ENCODE measurements around the gene SLC16A8. TPM values are rescaled to one million over a fixed set of nuclear protein-coding genes. Genes with fewer than 3 reads are reported as not detected.
A peak's percentile ranks its signal among the peaks of the same experiment; 100 is the strongest.
"Not testable (repeated sequence)": the region's sequence is repeated elsewhere in the genome, so short reads cannot be mapped to it uniquely, and the experiment has no call there.

Gene SLC16A8
- total RNA-seq, 3 donors from 2014 or later (not counting 1 experiment from before 2014, with no cell fraction given), result 1.0 TPM; not detected in 2

DNA sequence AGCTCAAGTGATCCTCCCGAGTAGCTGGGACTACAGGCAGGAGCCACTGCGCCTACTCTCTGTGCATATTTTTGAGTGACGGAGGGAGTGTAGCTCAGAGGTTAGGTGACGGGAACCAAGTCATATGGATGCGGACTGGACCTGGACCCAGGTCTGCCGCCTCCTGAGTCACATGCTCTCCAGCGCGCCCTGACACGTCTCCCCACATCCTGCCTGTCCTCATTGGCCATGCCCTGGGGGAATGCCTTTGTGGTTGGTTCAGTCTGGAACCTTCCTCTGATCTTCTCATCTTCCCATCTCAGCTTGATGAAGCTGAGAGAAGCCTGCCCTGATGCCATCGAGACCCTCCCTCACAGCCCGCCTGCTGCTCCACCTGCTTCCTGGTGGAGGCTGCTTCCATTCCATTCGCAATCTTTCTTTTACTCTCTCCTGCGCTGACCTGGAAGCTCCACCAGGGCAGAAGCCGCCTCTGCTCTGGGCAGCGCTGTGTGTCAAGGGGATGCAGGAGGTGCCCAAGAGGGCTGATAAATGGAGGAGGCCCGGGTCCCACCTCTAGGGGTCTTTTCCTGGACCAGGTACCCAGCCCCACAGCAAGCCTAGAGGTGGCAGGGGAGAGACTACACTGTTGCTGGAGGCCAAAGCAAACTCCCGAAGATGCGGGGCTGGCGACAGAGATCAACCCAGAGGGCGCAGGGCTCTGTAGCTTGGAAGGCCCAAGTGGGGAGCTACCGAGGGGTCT lies 40.4 kb upstream of the SLC16A8 start:
- peak overlapping the region in 1 of 2 donors; percentile 17 for H3K27ac Mint-ChIP-seq
- ATAC-seq (peak in 1 of 3 donors; percentile 45), DNase-seq (no peak)
- no peaks in the 10 kb centered on the region for H3K36me3 Mint-ChIP-seq
- WGBS (ENCODE audit: insufficient coverage), result 93% methylated on average over 21 of the region's 21 CpGs
- no peaks in the 10 kb centered on the region for H3K9me3 Mint-ChIP-seq
- TF ChIP-seq, protein P1, sequence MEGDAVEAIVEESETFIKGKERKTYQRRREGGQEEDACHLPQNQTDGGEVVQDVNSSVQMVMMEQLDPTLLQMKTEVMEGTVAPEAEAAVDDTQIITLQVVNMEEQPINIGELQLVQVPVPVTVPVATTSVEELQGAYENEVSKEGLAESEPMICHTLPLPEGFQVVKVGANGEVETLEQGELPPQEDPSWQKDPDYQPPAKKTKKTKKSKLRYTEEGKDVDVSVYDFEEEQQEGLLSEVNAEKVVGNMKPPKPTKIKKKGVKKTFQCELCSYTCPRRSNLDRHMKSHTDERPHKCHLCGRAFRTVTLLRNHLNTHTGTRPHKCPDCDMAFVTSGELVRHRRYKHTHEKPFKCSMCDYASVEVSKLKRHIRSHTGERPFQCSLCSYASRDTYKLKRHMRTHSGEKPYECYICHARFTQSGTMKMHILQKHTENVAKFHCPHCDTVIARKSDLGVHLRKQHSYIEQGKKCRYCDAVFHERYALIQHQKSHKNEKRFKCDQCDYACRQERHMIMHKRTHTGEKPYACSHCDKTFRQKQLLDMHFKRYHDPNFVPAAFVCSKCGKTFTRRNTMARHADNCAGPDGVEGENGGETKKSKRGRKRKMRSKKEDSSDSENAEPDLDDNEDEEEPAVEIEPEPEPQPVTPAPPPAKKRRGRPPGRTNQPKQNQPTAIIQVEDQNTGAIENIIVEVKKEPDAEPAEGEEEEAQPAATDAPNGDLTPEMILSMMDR (IDR thresholded peaks at IDR 0.05), result no peak
- H3K4me3 Mint-ChIP-seq, result no peak overlapping the region
- H3K4me3 ChIP-seq (ENCODE audit: low read length), result no peak overlapping the region
- H3K4me1 Mint-ChIP-seq, result peaks cover 5 to 6% of the 10 kb centered on the region in 2 donors
- H3K4me1 ChIP-seq (ENCODE audit: control insufficient read depth, insufficient read depth, low read length), result peaks cover 7% of the 10 kb centered on the region
- no peak overlapping the region for H3K27ac ChIP-seq (ENCODE audit: low read length)
- no peaks in the 10 kb centered on the region for H3K27me3 Mint-ChIP-seq (ENCODE audit: low read depth in 2 of 2)
- no peaks in the 10 kb centered on the region for H3K27me3 ChIP-seq (ENCODE audit: control insufficient read depth, insufficient read depth, low read length)
- peaks cover 32% of the 10 kb centered on the region for H3K36me3 ChIP-seq (ENCODE audit: control insufficient read depth, insufficient read depth, low read length)
- intact Hi-C loops (cut with micrococcal nuclease), result no loop called here
- H3K9me3 ChIP-seq (ENCODE audit: control insufficient read depth, insufficient read depth, low read length), result no peaks in the 10 kb centered on the region

DNA sequence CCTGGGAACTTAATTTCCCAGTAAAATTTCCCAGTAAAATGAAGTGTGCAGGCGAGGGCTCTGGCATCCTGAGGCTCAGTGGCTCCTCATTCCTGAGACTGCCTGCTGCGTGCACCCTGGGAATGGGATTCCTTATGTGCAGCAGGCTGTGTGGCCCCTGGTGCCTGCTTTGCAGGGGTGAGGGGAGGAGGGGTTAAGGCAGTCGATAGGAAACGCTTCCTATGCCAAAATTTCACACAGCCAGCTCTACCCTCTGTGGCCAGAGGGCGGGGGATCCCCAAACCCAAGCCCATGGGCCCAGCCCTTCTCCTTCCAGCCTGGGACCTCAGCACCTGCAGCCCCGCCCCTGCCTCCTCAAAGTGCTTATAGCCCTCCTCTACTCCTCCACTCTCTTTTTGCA lies 38.6 kb upstream of the SLC16A8 start:
- DNase-seq (no peak), ATAC-seq (no peak)
- Histone ChIP-seq H3K27ac (ENCODE audit: low read length) (no peak overlapping the region), H3K4me1 (ENCODE audit: control insufficient read depth, insufficient read depth, low read length) (peaks cover 7% of the 10 kb centered on the region), H3K27me3 (ENCODE audit: control insufficient read depth, insufficient read depth, low read length) (no peaks in the 10 kb centered on the region), H3K4me3 (ENCODE audit: low read length) (no peak overlapping the region), H3K9me3 (ENCODE audit: control insufficient read depth, insufficient read depth, low read length) (no peaks in the 10 kb centered on the region), H3K36me3 (ENCODE audit: control insufficient read depth, insufficient read depth, low read length) (peaks cover 21% of the 10 kb centered on the region)
- Mint-ChIP-seq H3K4me3 (no peak overlapping the region), H3K27ac (no peak overlapping the region), H3K4me1 (peaks cover 5 to 6% of the 10 kb centered on the region in 2 donors), H3K9me3 (no peaks in the 10 kb centered on the region), H3K27me3 (ENCODE audit: low read depth in 2 of 2) (no peaks in the 10 kb centered on the region), H3K36me3 (no peaks in the 10 kb centered on the region)
- intact Hi-C loops (cut with micrococcal nuclease), result no loop called here
- WGBS (ENCODE audit: insufficient coverage), result 79% methylated on average over 6 of the region's 6 CpGs
- TF ChIP-seq, protein P1 (IDR thresholded peaks at IDR 0.05), result no peak

DNA sequence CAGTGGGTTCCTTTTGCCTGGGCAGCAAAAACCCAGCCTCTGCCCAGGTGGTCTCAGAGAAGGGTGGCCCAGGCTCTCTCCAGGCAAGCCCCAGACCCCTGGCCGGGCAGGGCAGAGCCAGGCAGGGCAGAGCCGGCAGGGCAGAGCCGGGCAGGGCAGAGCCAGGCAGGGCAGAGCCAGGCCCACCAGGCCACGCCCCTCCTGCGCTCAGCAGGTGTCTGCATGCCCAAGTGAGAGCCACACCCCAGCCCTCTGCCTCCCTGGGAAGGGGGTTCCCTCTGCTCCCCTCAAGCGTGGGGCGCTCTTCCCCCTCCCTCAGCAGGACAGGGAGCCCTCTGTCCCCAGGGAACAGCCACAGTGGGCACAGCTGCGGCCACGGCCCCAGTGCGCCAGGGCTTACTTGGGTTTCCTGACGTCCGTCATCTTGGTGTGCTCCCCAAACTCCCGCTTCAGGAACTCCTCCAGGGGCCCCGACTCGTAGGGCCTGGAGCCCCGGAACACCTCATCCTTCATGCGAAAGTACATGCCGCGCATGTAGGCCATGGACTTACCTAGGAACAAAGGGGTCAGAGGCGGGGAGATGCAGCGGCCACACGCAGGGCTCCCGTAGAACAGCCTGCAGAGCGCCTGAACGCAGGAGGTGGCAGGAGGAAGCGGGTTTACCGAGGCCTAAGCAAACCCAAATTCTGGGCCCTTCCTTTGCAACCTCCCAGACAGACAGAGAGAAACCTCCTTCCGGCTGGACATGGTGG lies 36.6 kb upstream of the SLC16A8 start:
- peaks cover 17% of the 10 kb centered on the region for H3K36me3 ChIP-seq (ENCODE audit: control insufficient read depth, insufficient read depth, low read length)
- DNase-seq, result no peak
- H3K27ac ChIP-seq (ENCODE audit: low read length), result no peak overlapping the region
- H3K4me3 ChIP-seq (ENCODE audit: low read length), result no peak overlapping the region
- H3K9me3 Mint-ChIP-seq, result no peaks in the 10 kb centered on the region
- no peak overlapping the region for H3K4me3 Mint-ChIP-seq
- TF ChIP-seq, protein P1 (IDR thresholded peaks at IDR 0.05), result no peak
- peaks cover 5 to 6% of the 10 kb centered on the region in 2 donors for H3K4me1 Mint-ChIP-seq
- no peaks in the 10 kb centered on the region for H3K27me3 Mint-ChIP-seq (ENCODE audit: low read depth in 2 of 2)
- intact Hi-C loops (cut with micrococcal nuclease), result no loop called here
- 94% methylated on average over 28 of the region's 28 CpGs for WGBS (ENCODE audit: insufficient coverage)
- no peak overlapping the region for H3K27ac Mint-ChIP-seq
- H3K4me1 ChIP-seq (ENCODE audit: control insufficient read depth, insufficient read depth, low read length), result peaks cover 7% of the 10 kb centered on the region
- H3K27me3 ChIP-seq (ENCODE audit: control insufficient read depth, insufficient read depth, low read length), result no peaks in the 10 kb centered on the region
- no peaks in the 10 kb centered on the region for H3K9me3 ChIP-seq (ENCODE audit: control insufficient read depth, insufficient read depth, low read length)
- no peak for ATAC-seq
- no peaks in the 10 kb centered on the region for H3K36me3 Mint-ChIP-seq

DNA sequence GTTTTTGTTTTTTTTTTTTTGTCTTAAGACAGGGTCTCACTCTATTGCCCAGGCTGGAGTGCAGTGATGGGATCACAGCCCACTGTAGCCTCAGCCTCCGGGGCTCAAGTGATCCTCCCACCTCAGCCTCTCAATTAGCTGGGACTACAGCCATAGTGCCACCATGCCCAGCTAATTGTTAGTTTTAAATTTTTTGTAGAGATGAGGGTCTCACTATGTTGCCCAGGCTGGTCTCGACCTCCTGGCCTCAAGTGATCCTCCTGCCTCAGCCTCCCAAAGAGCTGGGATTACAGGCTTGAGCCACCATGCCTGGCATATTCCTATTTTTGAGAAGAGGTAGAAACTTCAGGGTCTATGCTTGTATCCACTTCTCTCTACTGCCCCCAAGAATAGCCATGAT lies 34.8 kb upstream of the SLC16A8 start:
- intact Hi-C loops (cut with micrococcal nuclease); H3K9me3 Mint-ChIP-seq; H3K27me3 Mint-ChIP-seq (ENCODE audit: low read depth in 2 of 2); H3K4me3 Mint-ChIP-seq; DNase-seq; H3K9me3 ChIP-seq (ENCODE audit: control insufficient read depth, insufficient read depth, low read length); ATAC-seq; H3K4me3 ChIP-seq (ENCODE audit: low read length); H3K27ac ChIP-seq (ENCODE audit: low read length); H3K36me3 Mint-ChIP-seq; H3K27me3 ChIP-seq (ENCODE audit: control insufficient read depth, insufficient read depth, low read length): not testable (repeated sequence)
- Histone ChIP-seq H3K4me1 (ENCODE audit: control insufficient read depth, insufficient read depth, low read length) (peaks cover 11% of the 10 kb centered on the region), H3K36me3 (ENCODE audit: control insufficient read depth, insufficient read depth, low read length) (peaks cover 18% of the 10 kb centered on the region)
- H3K27ac Mint-ChIP-seq, result peak overlapping the region in 1 of 2 donors; percentile 38
- WGBS (ENCODE audit: insufficient coverage), result 88% methylated on average over 2 of the region's 2 CpGs
- H3K4me1 Mint-ChIP-seq, result peaks cover 5 to 10% of the 10 kb centered on the region in 2 donors
